T47D (cell line): ENCODE measurements around the gene RELN.
"Not testable (repeated sequence)": the region's sequence is repeated elsewhere in the genome, so short reads cannot be mapped to it uniquely, and the experiment has no call there.

Experiments used
- DNase-seq, 2 experiments: peaks; one replicate each; pipeline versions ENCODE4 v3.0.0 to v3.0.0-alpha.2; 2011 to 2012; ENCODE audit warnings: low read depth in 1 of 2, low spot score in 1 of 2
- JUND ChIP-seq: IDR thresholded peaks from 2 replicates; pipeline ENCODE4 v1.6.1; 2012; ENCODE audit warnings: low read depth
- in situ Hi-C: cut with HindIII; loops from 2 replicates; pipeline ENCODE4 v1.10.0; 2016; ENCODE audit warnings: low sequenced_read_pairs, low pct_unique_long_range_greater_than_20kb

The RELN gene

DNA sequence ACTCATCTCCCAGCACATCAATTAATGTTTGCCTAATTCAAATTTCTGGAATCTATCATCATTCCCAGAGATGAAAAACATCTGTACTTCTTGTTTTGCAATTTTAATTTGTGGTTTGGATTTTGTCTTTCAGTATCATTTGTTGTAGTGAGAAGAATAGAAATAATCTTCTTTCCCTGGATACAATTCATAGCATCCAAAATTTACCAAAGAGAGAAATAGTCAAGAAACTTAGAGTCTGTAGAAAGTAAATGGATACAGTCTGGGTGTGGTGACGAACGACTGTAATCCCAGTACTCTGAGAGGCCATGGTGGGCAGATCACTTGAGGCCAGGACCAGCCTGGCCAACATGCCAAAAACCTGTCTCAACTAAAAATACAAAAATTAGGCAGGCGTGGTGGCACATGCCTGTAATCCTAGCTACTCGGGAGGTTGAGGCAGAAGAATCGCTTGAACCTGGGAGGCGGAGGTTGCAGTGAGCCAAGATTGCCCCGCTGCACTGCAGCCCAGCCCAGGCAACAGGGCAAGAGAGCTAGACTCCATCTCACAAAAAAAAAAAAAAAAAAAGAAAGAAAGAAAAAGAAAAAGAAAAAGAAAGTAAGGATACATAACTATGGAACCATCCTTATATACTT lies 193.0 kb downstream of the RELN start:
- no peak for DNase-seq
- TF ChIP-seq JUND = no peak
- in situ Hi-C loops = no loop called here

DNA sequence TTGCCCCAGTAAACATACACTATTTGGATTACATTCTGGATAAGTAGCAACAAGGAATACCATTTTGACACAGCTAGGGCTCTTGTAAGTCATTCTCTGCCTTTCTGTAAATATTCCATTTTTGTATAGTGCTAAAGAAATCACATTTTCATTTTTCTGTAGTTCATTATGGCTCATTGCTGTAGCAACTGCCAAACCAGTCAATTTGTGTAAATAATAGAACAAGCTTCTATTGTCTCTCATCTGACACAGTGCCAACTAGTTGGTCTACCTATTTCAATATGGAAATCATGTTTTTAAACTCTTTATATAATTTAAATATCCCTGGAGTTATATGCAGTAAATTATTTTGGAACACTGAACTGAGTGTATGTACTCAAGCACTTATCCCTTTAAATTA lies 193.7 kb downstream of the RELN start:
- TF ChIP-seq JUND = no peak
- DNase-seq = no peak
- in situ Hi-C loops = no loop called here

DNA sequence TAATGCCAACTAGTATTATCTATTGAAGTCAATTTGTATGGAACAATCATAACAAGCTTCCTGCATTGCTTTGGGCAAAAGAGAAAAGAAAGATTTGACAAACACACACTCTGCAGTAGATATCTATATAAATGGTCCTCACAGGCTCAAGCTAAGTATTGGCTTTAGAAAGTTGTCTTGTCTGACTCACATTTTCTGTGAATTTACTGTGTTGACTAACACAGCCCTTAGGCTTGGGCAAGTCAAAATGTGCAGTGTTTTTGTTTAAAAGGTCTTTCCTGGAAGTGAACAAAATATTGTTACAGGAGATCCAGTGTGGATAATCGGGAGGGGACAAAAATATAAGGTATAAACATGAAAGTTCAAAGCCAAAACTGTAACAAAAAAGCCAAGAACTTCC lies 194.4 kb downstream of the RELN start:
- TF ChIP-seq JUND = no peak
- in situ Hi-C loops = no loop called here

DNA sequence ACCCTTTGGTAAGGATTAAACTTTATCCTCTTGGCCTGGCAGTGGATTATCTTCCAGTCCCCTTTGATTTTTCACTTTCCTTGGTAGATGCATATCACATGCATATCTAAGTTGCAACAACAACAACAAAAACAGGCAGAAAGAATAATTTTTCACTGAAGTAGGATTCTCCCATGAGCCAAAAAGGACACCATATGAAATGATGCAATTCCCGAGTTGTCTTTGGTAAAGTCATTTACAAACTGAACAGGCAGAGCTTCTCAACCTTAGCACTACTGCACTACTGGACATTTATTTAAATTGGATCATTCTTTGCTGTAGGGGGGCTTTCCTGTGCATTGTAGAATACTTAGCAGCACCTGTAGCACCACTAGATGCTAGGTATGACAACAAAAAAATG lies 195.0 kb downstream of the RELN start:
- no peak for DNase-seq
- in situ Hi-C loops = no loop called here
- TF ChIP-seq JUND = no peak

More for the DNA sequence above, 194.4 kb downstream of the RELN start:
- DNase-seq = no peak

DNA sequence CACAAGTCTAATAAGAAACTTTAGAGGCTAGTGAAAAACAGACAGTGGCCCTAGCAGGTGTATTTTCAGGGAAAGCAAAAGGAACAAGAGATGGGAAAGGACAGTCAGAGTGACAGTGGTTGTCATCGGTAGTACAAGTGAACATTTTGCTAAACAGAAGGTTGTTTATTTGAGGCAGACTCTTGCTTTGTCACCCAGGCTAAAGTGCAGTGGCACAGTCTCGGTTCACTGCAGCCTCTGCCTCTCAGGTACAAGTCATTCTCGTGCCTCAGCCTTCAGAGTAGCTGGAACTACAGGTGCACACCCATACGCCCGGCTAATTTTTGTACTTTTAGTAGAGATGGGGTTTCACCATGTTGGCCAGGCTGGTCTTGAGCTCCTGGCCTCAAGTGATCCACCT lies 195.8 kb downstream of the RELN start:
- in situ Hi-C loops = no loop called here
- DNase-seq = no peak
- no peak for TF ChIP-seq JUND

DNA sequence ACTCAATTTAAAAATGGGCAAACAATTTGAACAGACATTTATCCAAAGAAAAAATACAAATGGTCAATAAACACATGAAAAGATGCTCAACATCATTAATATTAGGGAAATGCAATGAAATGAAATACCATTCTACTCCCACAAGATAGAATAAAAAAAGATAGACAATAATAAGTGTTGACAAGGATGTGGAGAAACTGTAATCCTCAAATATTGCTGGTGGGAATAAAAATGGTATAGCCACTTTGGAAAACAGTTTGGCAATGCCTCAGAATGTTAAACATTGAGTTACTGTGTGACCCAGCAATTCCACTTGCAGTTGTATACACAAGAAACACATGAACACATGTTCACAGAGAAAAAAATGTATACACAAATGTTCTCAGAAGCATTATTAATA lies 197.6 kb downstream of the RELN start:
- no peak for TF ChIP-seq JUND
- in situ Hi-C loops = no loop called here
- DNase-seq = no peak

GRCh38 chr7:103787041-103787440 lies 202.4 kb downstream of the RELN start:
- in situ Hi-C loops, DNase-seq: not testable (repeated sequence)

DNA sequence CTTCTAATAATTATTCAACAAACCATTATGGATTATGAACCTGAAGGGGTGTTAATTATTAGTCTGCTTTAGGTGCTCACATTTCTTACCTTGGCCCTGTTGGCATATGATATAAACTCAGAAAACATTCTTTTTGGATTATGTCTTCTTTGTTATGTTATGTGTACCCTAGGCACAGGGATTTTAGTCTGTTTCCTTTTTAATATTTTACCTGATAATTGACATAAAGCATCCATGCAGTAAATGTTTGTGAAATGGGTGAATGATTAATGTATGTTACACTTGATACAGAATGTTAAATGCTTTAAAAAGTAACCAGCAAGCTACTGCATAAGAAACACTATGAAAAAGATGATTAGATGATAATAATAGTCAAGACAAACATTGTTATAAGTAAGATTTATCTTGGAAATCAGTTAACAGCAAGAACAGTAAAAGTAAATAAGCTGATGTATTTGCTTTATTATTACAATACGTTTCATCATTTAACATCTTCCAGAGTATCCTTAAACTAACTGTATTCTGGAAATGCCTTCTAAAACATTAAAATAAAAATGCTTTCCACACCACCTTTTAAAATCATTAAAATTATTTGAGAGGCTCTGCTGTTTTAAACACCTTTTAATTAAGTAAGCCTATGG lies 204.7 kb downstream of the RELN start:
- no peak for TF ChIP-seq JUND
- in situ Hi-C loops = no loop called here
- no peak for DNase-seq

GRCh38 chr7:103781409-103781808 lies 208.0 kb downstream of the RELN start:
- in situ Hi-C loops = no loop called here
- TF ChIP-seq JUND = no peak
- DNase-seq = no peak

- DNase-seq, in situ Hi-C loops: not testable (repeated sequence)
These were observed 208.9 kb downstream of the RELN start for GRCh38 chr7:103780561-103780960.

GRCh38 chr7:103777440-103777839 lies 212.0 kb downstream of the RELN start:
- DNase-seq = no peak
- no peak for TF ChIP-seq JUND
- in situ Hi-C loops = no loop called here

- in situ Hi-C loops = no loop called here
- no peak for TF ChIP-seq JUND
These were observed 215.7 kb downstream of the RELN start for GRCh38 chr7:103773726-103774125.

DNA sequence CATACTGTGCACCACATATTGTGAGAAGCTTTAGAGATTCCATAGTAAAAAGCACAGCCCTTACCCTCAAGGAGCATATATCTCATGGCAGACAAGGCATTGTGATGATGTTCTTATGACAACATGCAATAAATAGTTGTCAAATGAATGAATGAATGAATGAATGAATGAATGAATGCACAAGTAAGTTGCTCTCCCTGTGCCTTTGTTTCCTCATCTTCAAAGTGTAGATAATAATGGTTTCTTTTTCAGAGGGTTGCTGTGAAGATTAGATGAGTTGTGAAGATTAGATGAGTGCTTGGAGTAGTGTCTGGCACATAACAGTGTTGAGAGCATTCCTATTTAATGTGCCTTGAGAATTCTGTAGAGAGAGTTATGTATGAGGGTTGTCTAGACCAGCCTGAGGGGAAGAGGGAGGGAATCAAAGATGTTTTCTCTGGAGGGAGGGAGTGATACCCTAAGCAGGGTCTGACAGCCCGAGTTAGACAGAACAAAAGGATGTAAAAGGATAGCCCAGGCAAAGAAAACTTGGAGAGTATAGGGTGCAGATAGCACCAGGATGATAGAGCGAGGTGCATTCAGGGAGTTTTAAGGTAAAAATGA lies 217.2 kb downstream of the RELN start:
- no peak for DNase-seq
- no peak for TF ChIP-seq JUND
- in situ Hi-C loops = no loop called here

More at GRCh38 chr7:103773726-103774125, 215.7 kb downstream of the RELN start:
- no peak for DNase-seq
